DMS53 (cell line): Measurements from ENCODE around the gene TBKBP1.
"Not testable (repeated sequence)": the region's sequence is repeated elsewhere in the genome, so short reads cannot be mapped to it uniquely, and the experiment has no call there.

Experiments used
- DNase-seq: peaks from one replicate; lab custom pipeline; 2025; lab: John Stamatoyannopoulos, UW

TBKBP1 gene

GRCh38 chr17:47682138-47682537, 11.8 kb upstream of the TBKBP1 start:
- no peak for DNase-seq

- DNase-seq = not testable (repeated sequence)
Measured at GRCh38 chr17:47682727-47683126, 11.2 kb upstream of the TBKBP1 start.

GRCh38 chr17:47684025-47684424, 9.9 kb upstream of the TBKBP1 start:
- no peak for DNase-seq

GRCh38 chr17:47684535-47685193, 9.3 kb upstream of the TBKBP1 start:
- DNase-seq = no peak

GRCh38 chr17:47685556-47686275, 8.2 kb upstream of the TBKBP1 start:
- DNase-seq = no peak

- DNase-seq = no peak
Measured at GRCh38 chr17:47686276-47686635, 7.7 kb upstream of the TBKBP1 start.

- peak; percentile 50 for DNase-seq
Measured at GRCh38 chr17:47686664-47687327, 7.2 kb upstream of the TBKBP1 start.

- DNase-seq = no peak
Measured at GRCh38 chr17:47687328-47687690, 6.7 kb upstream of the TBKBP1 start.

- peak; percentile 51 for DNase-seq
Measured at GRCh38 chr17:47687748-47688147, 6.2 kb upstream of the TBKBP1 start.

GRCh38 chr17:47690121-47690520, 3.8 kb upstream of the TBKBP1 start:
- no peak for DNase-seq

- peak; percentile 49 for DNase-seq
Measured at GRCh38 chr17:47692137-47692894, 1.6 kb upstream of the TBKBP1 start.

GRCh38 chr17:47692895-47693730, 848 bp upstream of the TBKBP1 start:
- DNase-seq = peak; percentile 72

- peak; percentile 76 for DNase-seq
Measured at GRCh38 chr17:47694581-47695428, 844 bp downstream of the TBKBP1 start.

GRCh38 chr17:47695429-47696376, 1.7 kb downstream of the TBKBP1 start:
- DNase-seq = no peak

GRCh38 chr17:47696717-47697642, 3.0 kb downstream of the TBKBP1 start:
- no peak for DNase-seq

- no peak for DNase-seq
Measured at GRCh38 chr17:47697906-47698711, 4.1 kb downstream of the TBKBP1 start.

- DNase-seq = peak; percentile 80
Measured at GRCh38 chr17:47698749-47699535, 5.0 kb downstream of the TBKBP1 start.
